Measurements from ENCODE around the gene CRY2.
"Not testable (repeated sequence)": the region's sequence is repeated elsewhere in the genome, so short reads cannot be mapped to it uniquely, and the experiment has no call there.

The CRY2 gene

DNA sequence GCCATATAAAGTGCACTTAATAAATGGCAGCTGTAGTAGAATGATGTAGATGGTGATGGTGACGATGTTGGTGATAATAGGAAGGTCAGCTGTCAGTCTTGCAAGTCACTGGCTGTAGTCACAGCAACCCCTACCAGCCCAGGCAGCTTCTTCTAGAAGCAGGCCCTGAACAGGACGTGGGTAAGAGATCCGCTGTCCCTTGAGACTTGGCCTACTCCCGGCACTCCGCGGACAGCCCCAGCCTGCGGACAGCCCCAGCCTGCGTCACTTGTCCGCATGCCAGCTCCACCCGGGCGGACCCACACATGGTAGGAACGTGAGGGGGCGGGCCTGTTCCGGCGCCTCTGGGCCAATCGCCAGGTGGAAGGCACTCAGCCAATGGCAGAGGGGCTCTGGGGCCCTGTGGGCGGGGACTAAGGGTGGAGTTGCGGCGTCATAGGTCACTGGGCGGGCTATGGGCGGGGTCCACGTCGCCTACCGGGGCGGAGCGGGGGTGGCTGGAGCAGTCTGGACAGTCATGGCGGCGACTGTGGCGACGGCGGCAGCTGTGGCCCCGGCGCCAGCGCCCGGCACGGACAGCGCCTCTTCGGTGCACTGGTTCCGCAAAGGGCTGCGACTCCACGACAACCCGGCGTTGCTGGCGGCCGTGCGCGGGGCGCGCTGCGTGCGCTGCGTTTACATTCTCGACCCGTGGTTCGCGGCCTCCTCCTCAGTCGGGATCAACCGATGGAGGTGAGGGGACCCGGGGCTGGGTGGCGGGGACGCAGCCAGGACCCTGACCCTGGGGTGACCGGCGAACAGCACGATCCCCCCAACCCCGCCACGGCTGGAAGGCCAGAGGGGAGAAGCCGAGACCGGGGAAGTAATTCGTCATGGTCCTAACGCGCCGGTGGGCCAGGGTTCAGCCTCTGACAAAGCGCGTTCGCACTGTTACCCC, at the start of gene CRY2:
CRY2 (plus strand) TSS at position 502 of the 937 bp plus-strand sequence; CDS start at position 518, 16 bp downstream.
- DNase-seq, result peak; percentile 99

DNA sequence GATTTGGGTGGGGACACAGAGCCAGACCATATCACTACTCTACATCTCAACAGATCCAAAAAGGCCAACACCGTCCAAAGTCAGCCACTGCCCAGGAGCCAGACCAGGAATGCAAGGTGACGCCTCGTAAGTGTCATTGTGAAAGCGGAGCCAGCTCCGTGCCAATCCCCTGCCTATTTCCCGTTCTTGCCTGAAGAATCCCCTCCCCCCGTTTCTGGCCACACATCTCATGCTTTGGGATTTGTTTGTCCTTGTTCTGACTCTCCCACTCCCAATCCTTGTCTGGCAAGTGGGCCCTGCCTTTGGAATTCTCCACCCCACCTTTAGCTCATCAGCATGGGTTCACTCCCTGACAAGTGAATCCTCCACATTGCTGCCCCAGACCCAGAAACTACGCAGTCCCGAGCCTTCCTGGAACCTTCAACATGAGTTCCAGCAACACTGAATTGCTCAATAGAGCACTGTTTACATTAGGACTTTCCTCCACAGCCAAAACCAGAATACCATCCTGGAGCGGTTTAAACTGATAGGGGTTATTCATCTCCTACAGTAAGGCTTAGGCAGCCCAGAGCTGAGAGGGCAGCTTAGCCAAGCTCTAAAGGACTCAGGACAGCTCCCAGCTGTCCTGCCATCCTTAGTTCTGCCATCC, 48.4 kb upstream of the CRY2 start:
- DNase-seq, result no peak

DNA sequence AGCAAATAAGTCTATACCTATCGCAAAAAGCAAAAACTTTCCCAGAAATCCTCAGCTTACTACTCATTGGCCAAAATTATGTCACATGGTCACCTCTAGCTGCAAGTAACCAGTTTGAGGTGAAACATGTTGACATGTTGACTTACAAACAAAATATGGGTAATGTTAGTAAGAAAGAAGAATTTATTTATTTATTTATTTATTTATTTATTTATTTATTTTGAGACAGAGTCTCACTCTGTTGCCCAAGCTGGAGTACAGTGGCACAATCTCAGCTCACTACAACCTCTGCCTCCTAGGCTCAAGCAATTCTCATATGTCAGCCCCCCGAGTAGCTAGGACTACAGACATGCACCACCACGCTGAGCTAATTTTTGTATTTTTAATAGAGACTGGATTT, 47.7 kb upstream of the CRY2 start:
- DNase-seq, result no peak

DNA sequence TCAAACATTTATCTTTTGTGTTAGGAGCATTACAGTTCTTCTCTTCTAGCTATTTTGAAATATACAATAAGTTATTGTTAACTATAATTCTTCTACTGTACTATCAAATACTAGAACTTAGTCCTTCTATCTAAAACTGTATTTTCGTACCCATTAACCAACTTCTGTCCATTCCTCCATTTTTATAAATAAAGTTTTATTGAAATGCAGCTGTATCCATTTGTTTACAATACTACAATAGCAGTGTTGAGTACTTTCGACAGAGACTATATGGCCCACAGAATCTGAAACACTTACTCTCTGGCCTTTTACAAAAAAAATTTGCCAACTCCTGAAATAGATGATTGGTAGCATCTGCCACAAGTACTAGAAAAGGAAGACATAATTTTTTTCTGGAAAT, 47.0 kb upstream of the CRY2 start:
- DNase-seq, result no peak

GRCh38 chr11:45801723-45802315, 45.5 kb upstream of the CRY2 start:
- no peak for DNase-seq

DNA sequence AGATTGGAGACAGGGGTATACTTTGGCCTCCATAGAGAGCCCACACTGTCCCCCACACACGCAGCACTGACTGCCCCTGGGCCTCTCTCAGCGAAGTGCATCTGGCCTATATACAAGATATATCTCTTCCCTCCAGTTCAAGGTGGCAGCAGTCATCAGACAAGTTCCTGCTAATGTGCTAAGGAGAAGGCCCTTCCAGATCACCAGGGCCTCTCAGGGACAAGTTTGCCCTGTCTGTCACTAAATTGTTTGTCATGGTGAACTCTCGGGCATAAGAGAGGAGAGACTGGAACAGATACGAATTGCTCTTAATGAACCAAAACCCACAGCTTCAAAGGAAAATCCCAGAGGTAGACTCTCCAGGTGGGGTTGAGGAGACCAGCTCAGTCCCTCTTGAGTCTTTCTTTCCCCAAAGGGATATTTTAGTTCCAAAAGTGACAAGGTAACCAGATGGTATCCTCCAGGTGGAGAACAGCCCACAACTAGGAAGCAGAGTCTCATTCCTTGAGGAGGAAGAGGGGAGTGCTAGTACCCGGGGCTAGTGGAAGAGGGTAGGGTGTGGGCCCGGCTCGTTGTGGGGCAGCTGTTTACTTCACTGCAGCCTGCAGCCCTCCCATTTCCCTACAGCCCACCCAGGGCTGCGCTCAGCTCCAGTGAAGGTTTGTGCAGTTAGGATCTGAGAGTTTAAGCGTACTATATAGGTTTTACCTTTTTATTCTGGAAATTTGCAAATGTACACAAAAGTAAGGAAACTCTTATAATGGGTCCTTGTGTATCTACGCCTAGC, 44.6 kb upstream of the CRY2 start:
- no peak for DNase-seq

- peak; percentile 64 for DNase-seq
Observed at GRCh38 chr11:45803971-45804760, 43.1 kb upstream of the CRY2 start.

- DNase-seq, result peak; percentile 97
Observed at GRCh38 chr11:45804761-45805304, 42.4 kb upstream of the CRY2 start, which contains the start of gene SLC35C1. Gene SLC35C1, plus strand, starts transcription at chr11:45805149. Its CDS starts 653 bp downstream, at chr11:45805802.

- no peak for DNase-seq
Observed at GRCh38 chr11:45805305-45806071, 41.8 kb upstream of the CRY2 start.

GRCh38 chr11:45806072-45806933, 41.0 kb upstream of the CRY2 start:
- no peak for DNase-seq

DNA sequence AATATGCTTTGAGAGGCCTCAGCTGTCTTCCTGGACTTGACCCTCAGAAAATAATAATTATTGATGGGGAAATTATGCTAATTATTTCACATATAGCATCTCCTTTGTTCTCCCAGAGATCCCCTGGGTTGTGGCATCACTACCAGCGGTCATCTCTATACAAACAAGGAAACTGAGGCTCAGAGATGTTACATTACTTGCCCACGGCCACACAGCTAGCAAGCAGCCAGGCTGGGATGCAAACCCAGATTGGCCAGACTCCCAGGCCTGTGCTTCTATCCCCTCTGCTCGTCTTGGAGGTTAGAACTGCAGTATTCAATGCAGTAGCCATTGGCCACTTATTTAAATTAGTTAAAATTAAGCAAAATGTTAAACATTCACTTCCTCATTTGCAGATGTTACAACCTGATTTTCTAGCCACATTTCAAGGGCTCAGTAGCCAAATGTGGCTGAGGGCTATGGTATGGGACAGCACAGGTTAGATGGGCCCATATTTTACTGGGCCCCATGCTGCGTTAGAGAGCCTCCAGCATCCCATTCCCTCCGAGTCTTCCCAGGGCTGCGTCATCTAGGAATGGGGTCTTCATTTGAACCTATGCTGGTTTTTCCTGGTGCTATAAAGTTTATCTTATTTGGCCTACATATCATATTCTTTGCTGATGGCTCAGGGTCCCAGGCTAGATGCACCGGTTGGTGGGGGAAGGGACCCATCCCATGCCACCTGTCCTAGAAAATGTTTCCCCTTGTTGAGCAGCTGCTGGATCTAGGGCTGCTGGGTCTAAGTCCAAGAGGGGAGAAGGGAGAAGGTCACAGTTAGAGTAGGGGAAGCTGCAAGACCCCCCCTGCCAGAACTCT, 40.1 kb upstream of the CRY2 start:
- DNase-seq, result no peak

GRCh38 chr11:45807792-45808238, 39.5 kb upstream of the CRY2 start:
- no peak for DNase-seq

GRCh38 chr11:45808427-45808826, 38.8 kb upstream of the CRY2 start:
- not testable (repeated sequence) for DNase-seq

DNA sequence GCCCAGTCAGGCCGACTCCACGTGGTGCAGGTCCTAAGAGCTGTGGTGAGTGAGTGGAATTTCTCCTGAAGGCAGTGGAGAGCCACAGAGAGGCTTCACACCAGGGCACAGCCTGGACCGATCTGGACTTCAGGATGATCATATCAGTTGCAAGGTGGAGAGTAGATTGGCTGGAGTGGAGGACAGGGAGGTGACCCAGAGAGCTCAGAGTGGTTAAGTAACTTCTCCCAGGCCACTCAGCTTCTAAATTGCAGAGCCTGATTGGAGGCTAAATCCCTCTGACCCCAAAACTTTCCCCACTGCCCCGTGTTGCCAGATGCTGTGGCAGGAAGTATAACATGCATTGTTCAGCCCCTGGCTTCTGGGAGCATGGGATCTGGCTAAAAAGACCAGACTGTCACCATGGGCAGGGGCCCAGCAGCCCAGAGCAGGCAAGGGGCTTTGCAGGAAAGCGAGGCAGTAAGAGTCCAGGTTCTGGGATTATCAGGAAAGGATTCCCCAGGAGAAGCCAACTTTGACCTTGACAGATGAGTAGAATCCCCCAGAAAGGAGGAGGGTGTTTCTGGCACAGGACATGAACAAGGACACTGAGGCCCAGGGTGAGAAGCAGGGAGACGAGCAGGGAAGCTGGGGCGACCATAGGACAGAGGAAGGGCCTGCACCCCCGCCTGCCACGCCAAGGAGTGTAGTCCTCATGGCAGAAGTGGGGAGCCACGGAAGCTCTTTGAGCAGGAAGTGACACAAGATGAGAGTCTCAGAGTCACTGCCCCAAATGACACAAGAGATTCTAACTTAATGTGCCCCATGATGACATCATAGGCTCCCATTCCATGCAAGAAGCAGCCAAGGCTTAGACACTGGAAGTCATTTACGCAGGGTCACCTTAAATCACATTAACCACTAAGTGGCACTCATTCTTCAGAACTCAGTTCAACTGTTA, 37.5 kb upstream of the CRY2 start:
- DNase-seq, result no peak

DNA sequence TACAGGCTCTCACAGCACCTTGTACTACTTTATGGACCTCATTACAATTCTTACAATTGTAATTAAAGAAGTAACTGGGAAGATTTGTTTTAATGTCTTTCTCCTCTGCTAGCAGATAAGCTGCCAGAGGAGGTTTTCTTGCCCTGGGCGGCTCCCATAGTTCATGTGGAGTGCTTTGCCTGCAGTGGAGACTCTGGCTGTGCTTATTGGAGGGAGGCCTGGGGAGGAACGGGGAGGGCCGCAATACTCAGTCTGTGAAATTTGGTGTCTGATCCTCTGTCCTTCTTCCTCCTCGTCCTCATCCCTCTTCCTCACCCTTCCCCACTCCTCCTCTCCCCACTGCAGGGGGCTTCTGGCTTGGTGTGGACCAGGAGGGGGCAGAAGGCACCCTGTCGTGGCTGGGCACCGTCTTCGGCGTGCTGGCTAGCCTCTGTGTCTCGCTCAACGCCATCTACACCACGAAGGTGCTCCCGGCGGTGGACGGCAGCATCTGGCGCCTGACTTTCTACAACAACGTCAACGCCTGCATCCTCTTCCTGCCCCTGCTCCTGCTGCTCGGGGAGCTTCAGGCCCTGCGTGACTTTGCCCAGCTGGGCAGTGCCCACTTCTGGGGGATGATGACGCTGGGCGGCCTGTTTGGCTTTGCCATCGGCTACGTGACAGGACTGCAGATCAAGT, 36.7 kb upstream of the CRY2 start:
- DNase-seq, result no peak

DNA sequence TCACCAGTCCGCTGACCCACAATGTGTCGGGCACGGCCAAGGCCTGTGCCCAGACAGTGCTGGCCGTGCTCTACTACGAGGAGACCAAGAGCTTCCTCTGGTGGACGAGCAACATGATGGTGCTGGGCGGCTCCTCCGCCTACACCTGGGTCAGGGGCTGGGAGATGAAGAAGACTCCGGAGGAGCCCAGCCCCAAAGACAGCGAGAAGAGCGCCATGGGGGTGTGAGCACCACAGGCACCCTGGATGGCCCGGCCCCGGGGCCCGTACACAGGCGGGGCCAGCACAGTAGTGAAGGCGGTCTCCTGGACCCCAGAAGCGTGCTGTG, 36.2 kb upstream of the CRY2 start:
- no peak for DNase-seq
